Cardiac atrium fibroblast (primary cell): ENCODE results near the gene WNT1. TPM values are rescaled to one million over a fixed set of nuclear protein-coding genes. Genes with fewer than 3 reads are reported as not detected.

Source experiments
- total RNA-seq: library from RNA; depleted of rRNA; stranded (reverse); fragments of >200 nt; gene quantifications from 2 replicates; pipeline ENCODE4 v1.2.3, GENCODE V29; 2015

Gene WNT1
- not detected in 2 replicates for total RNA-seq

GRCh38 chr12:48978291-48978740, at the start of gene WNT1:
Gene WNT1 (plus strand): TSS chr12:48978322. CDS start chr12:48978651, 329 bp downstream.

DNA sequence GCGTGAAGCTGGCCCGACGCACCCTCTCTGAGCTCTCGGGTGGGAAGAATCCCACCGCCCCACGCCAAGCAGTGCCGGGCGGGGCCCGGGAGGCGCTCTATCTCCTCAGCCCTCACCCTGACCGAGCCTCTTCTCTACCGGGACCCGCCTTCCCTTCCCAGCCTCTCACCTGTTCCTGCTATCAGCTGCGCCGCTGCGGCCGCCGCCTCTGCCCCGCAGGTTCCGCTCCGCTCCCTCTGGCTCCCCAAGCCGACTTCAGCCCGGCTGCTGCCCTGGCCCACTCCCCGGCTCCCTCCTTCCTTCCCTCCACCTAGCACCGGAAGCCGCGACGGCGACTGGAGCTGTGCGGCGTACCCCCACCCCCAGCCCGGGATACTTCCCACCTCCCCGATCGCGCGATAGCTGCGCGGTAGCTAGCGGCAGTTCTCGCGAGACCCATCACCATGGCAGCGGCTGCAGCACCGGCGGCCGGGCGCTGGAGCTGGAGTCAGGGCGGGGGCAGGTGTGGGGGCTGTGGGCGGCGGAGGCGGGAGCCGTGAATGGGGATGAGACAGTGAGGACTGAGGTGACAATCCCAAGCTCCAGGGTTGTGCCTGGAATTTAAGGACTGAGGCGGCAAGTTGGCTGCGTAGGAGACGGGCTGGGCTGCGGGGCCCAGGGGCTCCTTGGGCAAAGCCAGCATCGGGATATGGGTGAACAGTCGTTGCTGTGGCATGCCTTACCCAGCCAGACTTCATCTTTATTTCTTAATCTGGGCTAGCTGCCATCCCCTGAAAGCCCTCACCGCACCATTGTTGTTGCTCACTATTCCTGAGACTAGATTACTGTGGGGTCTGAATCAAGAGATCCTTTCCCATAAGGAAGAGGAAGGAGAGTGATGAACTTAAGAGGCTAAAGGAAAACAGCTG, 20.7 kb upstream of the WNT1 start, which contains the start of gene ARF3:
Gene ARF3 (minus strand): TSS at position 347 of the 908 bp plus-strand sequence. CDS start 16,392 bp downstream, outside the sequence.

DNA sequence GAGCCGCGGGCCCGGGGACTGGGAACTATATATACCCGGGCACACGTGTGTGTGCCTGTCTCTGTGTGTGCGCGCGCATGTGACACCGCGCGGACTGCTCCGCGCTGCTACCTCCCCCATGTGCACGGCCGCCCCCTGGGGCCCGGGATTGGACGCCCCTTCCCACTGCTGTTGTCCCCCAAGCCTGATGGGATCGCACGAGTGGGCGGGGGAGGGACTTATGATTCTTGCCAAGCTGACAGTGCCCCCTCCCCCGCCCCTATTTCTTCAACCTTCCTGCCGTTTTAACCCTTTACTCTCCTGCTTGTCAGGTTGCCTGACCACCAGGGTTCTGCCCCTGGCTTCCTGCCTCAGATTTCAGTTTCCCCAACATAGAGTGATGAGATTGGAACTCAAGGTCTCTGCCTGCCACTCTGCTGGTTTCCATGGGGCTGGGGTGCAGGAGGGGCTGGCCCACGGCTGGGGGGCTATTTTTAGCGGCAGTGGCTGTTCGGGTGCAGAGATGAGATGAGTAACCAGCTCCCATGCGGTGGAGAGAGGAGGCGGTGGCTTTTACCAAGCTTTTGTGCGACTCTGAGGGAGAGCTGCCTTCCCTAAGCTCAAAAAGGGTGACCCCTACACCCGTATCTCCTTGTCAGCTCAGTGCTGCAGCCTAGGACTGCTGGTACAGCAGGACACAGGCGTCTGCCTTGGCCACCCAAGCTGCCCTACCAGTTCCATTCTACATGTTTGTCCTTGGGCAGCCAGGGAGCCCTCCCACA, 21.4 kb downstream of the WNT1 start, which contains the start of gene DDN:
Gene DDN (minus strand): TSS at position 5 of the 761 bp plus-strand sequence. CDS start 88 bp downstream, outside the sequence.

GRCh38 chr12:49018261-49019119, 40.4 kb downstream of the WNT1 start, which contains the start of gene PRKAG1:
Gene PRKAG1 (minus strand): TSS chr12:49018776. CDS start chr12:49018740, 36 bp downstream.

Other genes with a start within 250 kb of the WNT1 start
- gene ADCY6, start 189.2 kb upstream of the WNT1 start, total RNA-seq, result 17.5 and 37.4 TPM in 2 replicates
- gene CACNB3, start 159.8 kb upstream of the WNT1 start, total RNA-seq, result 11.7 and 27.3 TPM in 2 replicates
- 39.7 and 41.5 TPM in 2 replicates for gene DDX23, start 126.2 kb upstream of the WNT1 start, total RNA-seq
- 0.18 TPM in 1 of 2 replicates, not detected in the other for gene RND1, start 112.5 kb upstream of the WNT1 start, total RNA-seq
- 57.0 and 72.1 TPM in 2 replicates for gene FKBP11, start 52.8 kb upstream of the WNT1 start, total RNA-seq
- gene ARF3, start 20.8 kb upstream of the WNT1 start, total RNA-seq, result 72.0 and 83.8 TPM in 2 replicates
- gene WNT10B, start 6.6 kb upstream of the WNT1 start, total RNA-seq, result 0.18 TPM in 1 of 2 replicates, not detected in the other
- gene DDN, start 21.1 kb downstream of the WNT1 start, total RNA-seq, result 0.32 TPM in 1 of 2 replicates, not detected in the other
- gene PRKAG1, start 40.5 kb downstream of the WNT1 start, total RNA-seq, result 56.9 and 62.5 TPM in 2 replicates
- 21.1 and 23.6 TPM in 2 replicates for gene KMT2D, start 82.5 kb downstream of the WNT1 start, total RNA-seq
- gene RHEBL1, start 91.7 kb downstream of the WNT1 start, total RNA-seq, result not detected in 2 replicates
- not detected in 2 replicates for gene DHH, start 116.5 kb downstream of the WNT1 start, total RNA-seq
- gene LMBR1L, start 132.5 kb downstream of the WNT1 start, total RNA-seq, result 45.7 and 63.5 TPM in 2 replicates
- gene TUBA1B, start 153.1 kb downstream of the WNT1 start, total RNA-seq, result 1,105 and 1,347 TPM in 2 replicates
- gene TUBA1A, start 210.8 kb downstream of the WNT1 start, total RNA-seq, result 328 and 443 TPM in 2 replicates